Stimulated activated CD8-positive, alpha-beta memory T cell treated with anti-CD3 and anti-CD28 coated beads, Interleukin-4, amount 100 ng/mL, for 48 hours (primary cell): ENCODE data around the gene SMAD4.

Source experiments
- DNase-seq: peaks from one replicate; pipeline ENCODE4 v3.0.0-alpha.2; 2020

Gene SMAD4

GRCh38 chr18:51025512-51025911 is 4.5 kb upstream of the SMAD4 start:
- DNase-seq, result no peak

- DNase-seq, result no peak
Observed at GRCh38 chr18:51028201-51028805, 1.7 kb upstream of the SMAD4 start.

GRCh38 chr18:51029378-51029693 is 677 bp upstream of the SMAD4 start:
- DNase-seq, result no peak

DNA sequence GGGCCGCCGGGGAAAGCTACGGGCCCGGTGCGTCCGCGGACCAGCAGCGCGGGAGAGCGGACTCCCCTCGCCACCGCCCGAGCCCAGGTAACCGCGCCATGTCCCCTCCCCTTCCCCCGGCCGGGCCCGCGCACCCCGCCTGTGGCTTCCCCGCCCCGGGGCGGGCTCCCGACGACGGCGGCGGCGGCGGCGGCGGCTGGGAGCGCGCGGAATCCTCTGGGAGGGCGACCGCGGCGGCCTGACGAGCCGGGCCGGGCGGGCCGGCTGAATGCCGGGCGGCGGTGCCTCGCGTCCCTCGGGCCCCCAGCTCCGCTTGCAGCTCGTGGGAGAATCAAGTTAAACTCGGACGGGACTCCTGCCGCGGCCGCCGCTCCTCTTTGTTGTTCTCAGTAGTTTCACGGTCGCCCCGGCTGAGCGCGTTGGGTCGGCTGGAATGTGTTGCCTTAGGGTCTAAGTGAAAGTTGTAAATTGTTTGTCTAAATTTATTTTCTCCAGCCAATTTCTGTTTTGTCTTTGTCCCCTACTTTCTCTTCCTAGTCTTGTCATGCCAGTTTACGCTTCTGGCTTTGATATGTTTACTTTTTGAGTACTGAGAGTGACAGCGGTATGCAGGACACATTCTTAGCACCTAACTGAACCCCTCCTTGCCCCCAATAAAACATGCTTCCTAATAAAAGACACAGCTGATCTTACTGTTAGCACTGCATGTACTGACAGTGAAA is 685 bp downstream of the SMAD4 start:
- DNase-seq, result peak; percentile 70

DNA sequence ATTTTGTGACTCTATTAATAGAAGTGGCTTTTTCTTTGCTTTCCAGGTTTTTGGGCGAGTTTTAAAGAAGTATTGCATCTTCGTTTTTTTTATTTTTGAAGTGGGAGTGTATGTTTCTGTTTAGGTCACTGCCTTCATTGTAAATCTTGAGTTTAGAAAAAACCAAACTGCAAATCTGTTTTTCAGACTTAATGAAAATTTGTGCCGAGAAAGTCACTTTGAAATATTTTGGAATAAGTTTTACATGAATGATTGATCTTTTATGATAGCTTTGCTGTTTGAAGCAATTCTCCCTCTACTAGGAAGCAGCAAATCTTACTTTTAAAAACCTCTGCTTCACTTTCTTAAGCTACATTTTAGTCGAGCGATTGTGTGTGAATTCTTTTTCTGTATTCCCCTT is 2.2 kb downstream of the SMAD4 start:
- DNase-seq, result no peak

DNA sequence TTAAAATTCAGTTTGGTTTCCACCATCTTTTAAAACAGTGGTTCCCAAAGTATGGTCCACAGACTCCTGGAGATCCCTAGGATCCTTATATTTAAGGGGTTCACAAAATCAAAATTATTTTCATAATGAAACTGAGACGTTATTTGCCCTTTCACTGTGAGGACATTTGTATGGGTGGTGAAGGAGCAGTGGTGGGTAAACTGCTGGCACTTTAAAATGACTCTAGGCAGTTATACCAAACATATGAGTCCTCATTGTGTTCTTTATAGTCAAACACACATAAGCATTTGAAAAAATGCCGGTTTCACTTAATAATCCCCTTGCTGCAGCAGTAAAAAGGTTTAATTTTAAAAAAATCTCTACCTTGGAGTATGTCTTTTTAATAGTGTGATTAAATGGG is 7.2 kb downstream of the SMAD4 start:
- no peak for DNase-seq

GRCh38 chr18:51038110-51038509 is 8.1 kb downstream of the SMAD4 start:
- DNase-seq, result no peak

DNA sequence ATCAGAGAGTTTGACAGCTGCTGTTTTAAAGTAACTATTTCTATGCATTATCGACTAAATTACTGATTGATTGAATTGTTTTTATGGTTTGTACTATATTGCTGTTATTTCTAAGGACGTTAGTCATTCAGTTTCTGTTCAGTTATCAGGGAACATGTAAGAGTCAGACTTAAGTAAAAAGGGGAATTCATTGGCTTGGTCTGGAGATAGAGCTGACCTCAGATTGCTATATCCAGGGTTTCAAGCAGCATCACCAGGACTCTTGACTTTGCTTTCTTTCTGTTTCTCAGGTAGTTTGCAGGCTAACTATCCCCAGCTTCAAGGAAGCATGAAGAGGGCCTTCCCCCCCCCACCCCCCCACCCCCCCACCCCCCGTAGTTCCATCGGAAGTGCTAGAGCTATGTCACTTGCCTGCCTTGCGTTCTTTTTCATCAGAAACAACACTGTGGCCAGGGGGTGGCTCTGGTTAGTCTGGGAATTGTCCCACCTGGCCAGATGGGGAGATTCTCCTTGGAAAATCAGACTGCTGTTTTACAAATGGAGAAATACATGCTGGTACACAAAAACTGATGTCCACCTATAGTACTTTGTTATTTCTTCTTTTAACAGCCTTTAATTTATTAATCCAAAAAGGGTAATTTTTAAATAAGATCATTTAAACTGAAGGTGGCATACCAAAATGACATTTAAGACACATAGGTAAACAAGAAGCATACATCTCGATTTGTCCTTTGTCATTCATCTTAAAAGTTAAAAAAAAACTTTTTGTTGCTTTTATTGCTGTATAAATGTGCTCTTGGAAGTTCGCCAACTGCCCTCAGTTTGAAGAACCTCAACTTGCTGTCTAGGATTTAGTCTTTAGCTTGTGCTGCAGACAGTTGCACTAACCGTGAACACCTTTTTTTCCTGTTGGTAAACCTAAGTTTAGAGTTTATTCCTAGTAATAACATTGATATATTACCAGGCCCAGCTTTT is 9.4 kb downstream of the SMAD4 start:
- no peak for DNase-seq

GRCh38 chr18:51041677-51042352 is 11.8 kb downstream of the SMAD4 start:
- no peak for DNase-seq

GRCh38 chr18:51044928-51045585 is 15.0 kb downstream of the SMAD4 start:
- DNase-seq, result no peak

DNA sequence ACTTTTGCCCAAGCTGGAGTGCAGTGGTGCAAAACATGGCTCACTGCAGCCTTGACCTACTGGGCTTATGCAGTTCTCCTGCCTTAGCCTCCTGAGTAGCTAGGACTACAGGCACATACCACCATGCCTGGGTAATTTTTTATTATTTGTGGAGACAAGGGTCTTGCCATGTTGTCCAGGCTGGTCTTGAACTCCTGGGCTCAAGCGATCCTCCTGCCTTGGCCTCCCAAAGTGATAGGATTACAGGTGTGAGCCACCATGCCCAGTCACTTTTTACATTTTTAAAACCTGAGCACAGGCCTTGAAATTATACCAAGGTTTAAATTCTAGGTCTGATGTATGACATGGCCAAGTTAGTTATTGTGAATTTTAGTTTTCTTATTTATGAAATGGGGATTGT is 18.2 kb downstream of the SMAD4 start:
- no peak for DNase-seq

- no peak for DNase-seq
Observed at GRCh38 chr18:51049137-51049536, 19.1 kb downstream of the SMAD4 start.

- DNase-seq, result no peak
Observed at GRCh38 chr18:51051105-51051712, 21.2 kb downstream of the SMAD4 start.

DNA sequence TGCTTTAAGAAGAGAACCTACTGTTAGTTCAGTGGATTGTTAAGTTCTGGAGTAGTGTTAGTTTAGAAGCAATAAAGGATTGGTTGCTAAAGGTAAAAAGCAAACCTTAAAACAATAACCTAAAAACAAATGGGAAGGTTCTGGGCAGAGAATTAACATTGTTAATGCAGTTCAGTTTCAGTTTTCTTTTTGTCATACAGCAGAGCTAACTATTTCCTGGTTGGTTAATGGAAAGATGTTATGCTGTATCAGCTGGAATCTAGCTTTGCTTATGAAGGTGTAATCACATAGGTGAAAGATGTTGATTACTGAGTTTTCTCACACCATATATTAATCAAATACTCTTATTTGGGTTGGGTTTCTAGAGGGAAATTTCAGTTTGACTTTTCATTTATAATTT is 23.8 kb downstream of the SMAD4 start:
- no peak for DNase-seq

- no peak for DNase-seq
Observed at GRCh38 chr18:51054764-51055163, 24.8 kb downstream of the SMAD4 start.

GRCh38 chr18:51059969-51060368 is 30.0 kb downstream of the SMAD4 start:
- no peak for DNase-seq

DNA sequence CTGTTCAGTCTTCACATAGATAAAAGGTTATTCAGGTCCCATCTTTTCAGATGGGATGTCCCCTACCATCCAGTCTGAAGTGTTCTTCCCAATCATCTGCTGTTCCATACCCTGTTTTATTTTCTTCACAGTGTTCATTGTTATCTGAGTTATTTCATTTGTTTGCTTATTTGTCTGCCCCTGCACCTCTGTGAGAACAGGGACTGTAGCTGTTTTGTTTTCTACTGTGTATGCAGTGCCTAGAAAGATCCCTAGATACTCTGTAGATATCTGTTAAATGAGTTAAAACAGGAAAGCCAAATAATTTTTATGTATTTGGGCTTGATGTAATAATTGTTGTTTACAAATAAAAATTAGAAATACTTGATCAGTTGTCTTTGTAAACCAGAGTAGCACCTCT is 34.2 kb downstream of the SMAD4 start:
- DNase-seq, result no peak

DNA sequence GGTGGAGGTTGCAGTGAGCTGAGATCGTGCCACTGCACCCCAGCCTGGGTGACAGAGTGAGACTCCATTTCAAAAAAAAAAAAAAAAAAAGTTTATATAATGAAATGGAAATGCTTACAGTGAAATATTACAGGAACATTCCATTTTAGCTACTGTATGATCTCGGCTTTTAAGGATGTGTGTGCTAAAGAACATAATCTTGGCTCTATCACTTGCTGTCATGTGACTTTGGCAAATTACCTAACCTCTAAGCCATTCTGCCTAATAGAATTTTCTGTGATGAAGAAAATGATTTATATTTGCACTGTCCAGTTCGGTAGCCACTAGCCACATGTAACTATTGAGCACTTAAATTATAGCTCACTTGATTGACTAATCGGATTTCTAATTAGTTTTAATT is 36.3 kb downstream of the SMAD4 start:
- no peak for DNase-seq

DNA sequence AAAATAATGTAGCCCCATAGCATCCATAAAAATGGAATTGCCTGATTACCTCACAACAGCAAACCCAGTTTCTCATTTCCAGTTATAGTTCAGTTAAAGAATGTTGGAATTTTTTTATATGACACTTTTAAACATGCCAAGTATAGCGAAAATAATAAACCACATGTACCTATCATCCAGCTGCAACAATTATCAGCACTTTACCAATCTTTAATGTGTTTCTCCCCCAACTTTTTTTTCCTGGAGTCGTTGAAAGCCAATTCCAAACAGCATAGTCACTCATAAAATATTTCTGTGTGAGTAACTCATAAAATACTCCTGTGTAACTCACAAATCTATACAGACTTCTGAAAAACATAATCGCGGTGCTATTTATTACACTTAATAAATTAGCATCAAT is 38.1 kb downstream of the SMAD4 start:
- no peak for DNase-seq

GRCh38 chr18:51069885-51070284 is 39.9 kb downstream of the SMAD4 start:
- no peak for DNase-seq

GRCh38 chr18:51070545-51070944 is 40.5 kb downstream of the SMAD4 start:
- no peak for DNase-seq

GRCh38 chr18:51072586-51073313 is 42.7 kb downstream of the SMAD4 start:
- no peak for DNase-seq
